Loucy (cell line): ENCODE results near the gene NKAIN4.

ENCODE experiments used
- H2AFZ ChIP-seq: fragments of 200-600 bp; sonication (generic); 2 replicates; pipeline ENCODE4 v1.6.0; 2016; ENCODE audit warnings: antibody characterized with exemption, mild to moderate bottlenecking, low read length, moderate library complexity
- H3F3A ChIP-seq: fragments of 200-600 bp; 2 replicates; pipeline ENCODE4 v1.6.0; 2016; ENCODE audit warnings: antibody characterized with exemption, low read depth, mild to moderate bottlenecking
- H3K27me3 ChIP-seq: fragments of 200-600 bp; sonication (generic); 2 replicates; pipeline ENCODE4 v1.6.1; 2014; ENCODE audit warnings: low read length, mild to moderate bottlenecking; ENCODE audit not compliant: insufficient read depth, poor library complexity, severe bottlenecking
- H3K36me3 ChIP-seq: fragments of 200-600 bp; sonication (generic); 2 replicates; pipeline ENCODE4 v1.6.1; 2016; ENCODE audit warnings: low read length; ENCODE audit not compliant: insufficient read depth
- H3K4me1 ChIP-seq: fragments of 200-600 bp; sonication (generic); 2 replicates; pipeline ENCODE4 v1.5.1; 2014; ENCODE audit warnings: low read length, mild to moderate bottlenecking; ENCODE audit not compliant: insufficient read depth, poor library complexity, severe bottlenecking
- H3K4me2 ChIP-seq: fragments of 200-600 bp; sonication (generic); 2 replicates; pipeline ENCODE4 v1.6.0; 2014; ENCODE audit warnings: antibody characterized with exemption, low read length, low read depth, mild to moderate bottlenecking; ENCODE audit not compliant: poor library complexity, severe bottlenecking
- H3K4me3 ChIP-seq: fragments of 200-600 bp; sonication (generic); 2 replicates; pipeline ENCODE4 v1.5.1; 2014; ENCODE audit warnings: low read length, mild to moderate bottlenecking, mixed read lengths; ENCODE audit not compliant: poor library complexity, severe bottlenecking
- H3K79me2 ChIP-seq: fragments of 200-600 bp; sonication (generic); 2 replicates; pipeline ENCODE4 v1.6.1; 2014; ENCODE audit warnings: low read length; ENCODE audit not compliant: insufficient read depth
- H3K9ac ChIP-seq: fragments of 200-600 bp; sonication (generic); 2 replicates; pipeline ENCODE4 v1.6.0; 2014; ENCODE audit warnings: mild to moderate bottlenecking, low read depth, low read length, moderate library complexity; ENCODE audit not compliant: poor library complexity, severe bottlenecking
- H3K9me2 ChIP-seq: fragments of 200-600 bp; sonication (generic); replicated peaks from 2 replicates; pipeline ENCODE4 v1.6.1; 2016; ENCODE audit warnings: low read depth, low read length, mixed read lengths
- H3K9me3 ChIP-seq: fragments of 200-600 bp; sonication (generic); 2 replicates; pipeline ENCODE4 v1.6.1; 2014; ENCODE audit warnings: mild to moderate bottlenecking, antibody characterized with exemption, low read length, low read depth; ENCODE audit not compliant: insufficient read depth
- H4K20me1 ChIP-seq: fragments of 200-600 bp; sonication (generic); 2 replicates; pipeline ENCODE4 v1.6.0; 2014; ENCODE audit warnings: antibody characterized with exemption, low read length, mild to moderate bottlenecking; ENCODE audit not compliant: insufficient read depth, poor library complexity, severe bottlenecking
- CTCF ChIP-seq: fragments of 200-600 bp; sonication (generic); conservative IDR thresholded peaks from 2 replicates; pipeline ENCODE4 v1.5.1; 2014; ENCODE audit warnings: mild to moderate bottlenecking, antibody characterized with exemption, low read length
- EZH2phosphoT487 ChIP-seq: fragments of 200-600 bp; IDR thresholded peaks from 2 replicates; pipeline ENCODE4 v1.6.1; 2018; ENCODE audit warnings: antibody characterized with exemption, mild to moderate bottlenecking, moderate library complexity, borderline replicate concordance

The NKAIN4 gene

GRCh38 chr20:63228806-63229205 is 25.5 kb downstream of the NKAIN4 start:
- H3K4me2 ChIP-seq: no peak overlapping the region
- no peaks in the 10 kb centered on the region for H3K4me1 ChIP-seq
- H4K20me1 ChIP-seq: no peaks in the 10 kb centered on the region
- no peaks in the 10 kb centered on the region for H3K9me2 ChIP-seq
- H2AFZ ChIP-seq: no peak overlapping the region
- no peak for TF ChIP-seq CTCF
- TF ChIP-seq EZH2phosphoT487: no peak
- no peak overlapping the region for H3K9ac ChIP-seq
- no peaks in the 10 kb centered on the region for H3K27me3 ChIP-seq
- no peaks in the 10 kb centered on the region for H3K9me3 ChIP-seq
- H3K79me2 ChIP-seq: no peaks in the 10 kb centered on the region
- H3K4me3 ChIP-seq: no peak overlapping the region
- H3F3A ChIP-seq: no peaks in the 10 kb centered on the region
- no peaks in the 10 kb centered on the region for H3K36me3 ChIP-seq

GRCh38 chr20:63227260-63227659 is 27.0 kb downstream of the NKAIN4 start:
- TF ChIP-seq CTCF (no peak), EZH2phosphoT487 (no peak)
- H3K79me2 ChIP-seq: no peaks in the 10 kb centered on the region
- H4K20me1 ChIP-seq: no peaks in the 10 kb centered on the region
- no peaks in the 10 kb centered on the region for H3F3A ChIP-seq
- no peak overlapping the region for H3K4me3 ChIP-seq
- H3K9me2 ChIP-seq: no peaks in the 10 kb centered on the region
- no peaks in the 10 kb centered on the region for H3K9me3 ChIP-seq
- no peaks in the 10 kb centered on the region for H3K4me1 ChIP-seq
- H3K9ac ChIP-seq: no peak overlapping the region
- H3K4me2 ChIP-seq: no peak overlapping the region
- no peaks in the 10 kb centered on the region for H3K27me3 ChIP-seq
- no peaks in the 10 kb centered on the region for H3K36me3 ChIP-seq
- H2AFZ ChIP-seq: no peak overlapping the region

- Histone ChIP-seq H2AFZ (no peak overlapping the region), H3K27me3 (no peaks in the 10 kb centered on the region), H3K9me2 (no peaks in the 10 kb centered on the region), H3K4me3 (no peak overlapping the region), H3K79me2 (no peaks in the 10 kb centered on the region), H3K9me3 (no peaks in the 10 kb centered on the region), H3K9ac (no peak overlapping the region), H3F3A (no peaks in the 10 kb centered on the region), H3K4me1 (no peaks in the 10 kb centered on the region), H3K36me3 (no peaks in the 10 kb centered on the region), H3K4me2 (no peak overlapping the region), H4K20me1 (no peaks in the 10 kb centered on the region)
- TF ChIP-seq EZH2phosphoT487: no peak
- TF ChIP-seq CTCF: no peak
Observed at GRCh38 chr20:63226042-63226943, 28.0 kb downstream of the NKAIN4 start.
